SK-N-SH treated with all-trans-retinoic acid at 6 μM for 48 hours (cell line): ENCODE results near the gene RAB11FIP3.
"Not testable (repeated sequence)": the region's sequence is repeated elsewhere in the genome, so short reads cannot be mapped to it uniquely, and the experiment has no call there.

Experiments
- ATAC-seq: fragments of 200-7000 bp; cut with Tn5 transposase; 3 replicates; pipeline ENCODE4 v1.9.1; 2020; ENCODE audit warnings: mild to moderate bottlenecking, moderate library complexity
- ARNTL ChIP-seq: fragments of 450-650 bp; formaldehyde crosslinking; IDR thresholded peaks from 2 replicates; pipeline ENCODE4 v1.5.0; 2020; ENCODE audit warnings: low read depth, mild to moderate bottlenecking, moderate library complexity, borderline replicate concordance
- BACH2 ChIP-seq: fragments of 250-450 bp; sonication (Bioruptor Pico); IDR thresholded peaks from 2 replicates; pipeline ENCODE4 v1.9.0; 2021; ENCODE audit warnings: mild to moderate bottlenecking, borderline replicate concordance
- CSDC2 ChIP-seq: fragments of 250-450 bp; sonication (Bioruptor Pico); IDR thresholded peaks from 2 replicates; pipeline ENCODE4 v1.5.0; 2020; ENCODE audit warnings: mild to moderate bottlenecking, moderate library complexity
- ESRRG ChIP-seq: fragments of 250-450 bp; sonication (Bioruptor Pico); IDR thresholded peaks from 2 replicates; pipeline ENCODE4 v1.6.1; 2021; ENCODE audit warnings: mild to moderate bottlenecking
- GLIS3 ChIP-seq: fragments of 250-450 bp; sonication (Bioruptor Pico); IDR thresholded peaks from 2 replicates; pipeline ENCODE4 v1.5.0; 2020; ENCODE audit warnings: mild to moderate bottlenecking, moderate library complexity
- ISL1 ChIP-seq: fragments of 250-450 bp; sonication (Bioruptor Pico); IDR thresholded peaks from 2 replicates; pipeline ENCODE4 v2.1.2; 2022; ENCODE audit warnings: mild to moderate bottlenecking, moderate library complexity
- OSR1 ChIP-seq: fragments of 250-450 bp; sonication (Bioruptor Pico); IDR thresholded peaks from 2 replicates; pipeline ENCODE4 v1.8.0; 2022; ENCODE audit warnings: moderate library complexity, mild to moderate bottlenecking, inconsistent platforms
- PPARA ChIP-seq: fragments of 250-450 bp; sonication (Bioruptor Pico); IDR thresholded peaks from 2 replicates; pipeline ENCODE4 v1.5.0; 2020; ENCODE audit warnings: mild to moderate bottlenecking, borderline replicate concordance
- RARB ChIP-seq: fragments of 250-450 bp; sonication (Bioruptor Pico); IDR thresholded peaks from 2 replicates; pipeline ENCODE4 v1.8.0; 2021; ENCODE audit warnings: mild to moderate bottlenecking, moderate library complexity
- SNAI2 ChIP-seq: fragments of 250-450 bp; sonication (Bioruptor Pico); IDR thresholded peaks from 2 replicates; pipeline ENCODE4 v1.5.0; 2020; ENCODE audit warnings: mild to moderate bottlenecking, moderate library complexity
- TCF4 ChIP-seq: fragments of 250-450 bp; sonication (Bioruptor Pico); IDR thresholded peaks from 2 replicates; pipeline ENCODE4 v1.8.0; 2021; ENCODE audit warnings: mild to moderate bottlenecking, moderate library complexity, borderline replicate concordance
- TOX ChIP-seq: fragments of 250-450 bp; sonication (Bioruptor Pico); IDR thresholded peaks from 2 replicates; pipeline ENCODE4 v1.8.0; 2021; ENCODE audit warnings: mild to moderate bottlenecking, moderate library complexity, borderline replicate concordance
- ZC3H10 ChIP-seq: fragments of 250-450 bp; sonication (Bioruptor Pico); IDR thresholded peaks from 2 replicates; pipeline ENCODE4 v1.5.1; 2021; ENCODE audit warnings: mild to moderate bottlenecking, moderate library complexity
- ZFP3 ChIP-seq: fragments of 250-450 bp; sonication (Bioruptor Pico); IDR thresholded peaks from 2 replicates; pipeline ENCODE4 v1.5.0; 2020; ENCODE audit warnings: mild to moderate bottlenecking, moderate library complexity
- ZNF565 ChIP-seq: fragments of 450-650 bp; formaldehyde crosslinking; conservative IDR thresholded peaks from 2 replicates; pipeline ENCODE4 v1.5.0; 2020; ENCODE audit warnings: low read depth, mild to moderate bottlenecking, moderate library complexity
- ZNF70 ChIP-seq: fragments of 450-650 bp; formaldehyde crosslinking; IDR thresholded peaks from 2 replicates; pipeline ENCODE4 v1.5.0; 2020; ENCODE audit warnings: mild to moderate bottlenecking, moderate library complexity
- ZNF8 ChIP-seq: fragments of 450-650 bp; formaldehyde crosslinking; IDR thresholded peaks from 2 replicates; pipeline ENCODE4 v1.5.0; 2020; ENCODE audit warnings: mild to moderate bottlenecking, moderate library complexity
- TF ChIP-seq, protein P1 (sequence below): fragments of 250-450 bp; sonication (Bioruptor Pico); IDR thresholded peaks from 2 replicates; pipeline ENCODE4 v1.5.1; 2020; ENCODE audit warnings: low read depth, mild to moderate bottlenecking, moderate library complexity
- TF ChIP-seq, protein P2 (sequence below): fragments of 250-450 bp; sonication (Bioruptor Pico); IDR thresholded peaks from 2 replicates; pipeline ENCODE4 v1.5.1; 2021; ENCODE audit warnings: mild to moderate bottlenecking, moderate library complexity
- TF ChIP-seq, protein P3 (sequence below): fragments of 250-450 bp; sonication (Bioruptor Pico); IDR thresholded peaks from 2 replicates; pipeline ENCODE4 v1.8.0; 2020; ENCODE audit warnings: mild to moderate bottlenecking, moderate library complexity, borderline replicate concordance
- TF ChIP-seq, protein P4 (sequence below): fragments of 250-450 bp; sonication (Bioruptor Pico); IDR thresholded peaks from 2 replicates; pipeline ENCODE4 v1.5.0; 2020; ENCODE audit warnings: mild to moderate bottlenecking, moderate library complexity

RAB11FIP3 gene

DNA sequence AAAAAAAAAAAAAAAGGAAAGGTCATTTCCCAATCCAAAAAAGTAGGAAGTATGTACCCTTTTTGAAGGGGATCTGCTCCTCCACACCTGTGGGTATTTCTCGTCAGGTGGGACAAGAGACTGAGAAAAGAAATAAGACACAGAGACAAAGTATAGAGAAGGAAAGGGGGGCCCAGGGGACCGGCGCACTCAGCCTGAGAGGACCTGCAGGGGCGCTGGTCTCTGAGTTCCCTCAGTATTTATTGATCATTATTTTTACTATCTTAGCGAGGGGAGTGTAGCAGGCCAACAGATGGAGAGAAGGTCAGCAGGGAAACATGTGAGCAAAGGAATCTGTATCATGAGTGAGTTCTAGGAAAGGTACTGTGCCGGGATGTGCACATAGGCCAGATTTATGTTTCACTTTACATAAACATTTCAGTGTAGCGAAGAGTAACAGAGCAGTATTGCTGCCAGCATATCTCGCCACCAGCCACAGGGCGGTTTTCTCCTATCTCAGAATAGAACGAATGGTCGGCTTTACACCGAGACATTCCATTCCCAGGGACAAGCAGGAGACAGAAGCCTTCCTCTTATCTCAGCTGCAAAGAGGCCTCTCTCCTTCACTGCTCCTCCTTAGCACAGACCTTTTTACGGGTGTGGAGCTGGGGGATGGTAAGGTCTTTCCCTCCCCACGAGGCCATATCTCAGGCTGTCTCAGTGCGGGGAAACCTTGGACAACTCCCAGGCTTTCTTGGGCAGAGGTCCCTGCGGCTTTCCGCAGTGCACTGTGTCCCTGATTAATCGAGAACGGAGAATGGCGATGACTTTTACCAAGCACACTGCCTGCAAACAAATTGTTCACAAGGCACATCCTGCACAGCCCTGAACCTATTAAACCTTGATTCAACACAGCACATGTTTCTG is 37.4 kb upstream of the RAB11FIP3 start:
- not testable (repeated sequence) for ATAC-seq

DNA sequence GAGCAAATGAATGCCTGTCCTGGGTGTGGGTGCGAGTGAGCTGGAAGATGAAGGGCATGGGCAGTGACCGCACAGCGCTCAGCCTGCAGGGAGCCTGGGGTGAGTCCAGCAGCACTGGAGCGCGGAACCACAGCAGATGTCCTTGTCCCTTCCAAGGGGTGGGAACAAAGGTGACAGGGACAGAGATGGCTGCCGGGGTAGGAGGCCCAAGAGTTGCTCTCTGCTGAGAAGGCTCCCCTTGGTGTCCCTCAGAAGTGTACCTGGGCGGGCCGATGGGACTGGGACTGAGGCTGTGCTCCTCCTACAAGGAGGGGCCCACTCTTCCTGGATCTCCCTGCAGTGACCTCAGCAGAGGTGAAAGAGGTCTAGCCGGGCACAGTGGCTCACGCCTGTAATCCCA is 36.1 kb upstream of the RAB11FIP3 start:
- TF ChIP-seq TCF4 (CRISPR knock-in tag): no peak
- no peak for TF ChIP-seq SNAI2 (CRISPR knock-in tag)
- TF ChIP-seq, protein P1, sequence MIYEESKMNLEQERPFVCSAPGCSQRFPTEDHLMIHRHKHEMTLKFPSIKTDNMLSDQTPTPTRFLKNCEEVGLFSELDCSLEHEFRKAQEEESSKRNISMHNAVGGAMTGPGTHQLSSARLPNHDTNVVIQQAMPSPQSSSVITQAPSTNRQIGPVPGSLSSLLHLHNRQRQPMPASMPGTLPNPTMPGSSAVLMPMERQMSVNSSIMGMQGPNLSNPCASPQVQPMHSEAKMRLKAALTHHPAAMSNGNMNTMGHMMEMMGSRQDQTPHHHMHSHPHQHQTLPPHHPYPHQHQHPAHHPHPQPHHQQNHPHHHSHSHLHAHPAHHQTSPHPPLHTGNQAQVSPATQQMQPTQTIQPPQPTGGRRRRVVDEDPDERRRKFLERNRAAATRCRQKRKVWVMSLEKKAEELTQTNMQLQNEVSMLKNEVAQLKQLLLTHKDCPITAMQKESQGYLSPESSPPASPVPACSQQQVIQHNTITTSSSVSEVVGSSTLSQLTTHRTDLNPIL: no peak
- no peak for TF ChIP-seq TOX
- TF ChIP-seq, protein P2, sequence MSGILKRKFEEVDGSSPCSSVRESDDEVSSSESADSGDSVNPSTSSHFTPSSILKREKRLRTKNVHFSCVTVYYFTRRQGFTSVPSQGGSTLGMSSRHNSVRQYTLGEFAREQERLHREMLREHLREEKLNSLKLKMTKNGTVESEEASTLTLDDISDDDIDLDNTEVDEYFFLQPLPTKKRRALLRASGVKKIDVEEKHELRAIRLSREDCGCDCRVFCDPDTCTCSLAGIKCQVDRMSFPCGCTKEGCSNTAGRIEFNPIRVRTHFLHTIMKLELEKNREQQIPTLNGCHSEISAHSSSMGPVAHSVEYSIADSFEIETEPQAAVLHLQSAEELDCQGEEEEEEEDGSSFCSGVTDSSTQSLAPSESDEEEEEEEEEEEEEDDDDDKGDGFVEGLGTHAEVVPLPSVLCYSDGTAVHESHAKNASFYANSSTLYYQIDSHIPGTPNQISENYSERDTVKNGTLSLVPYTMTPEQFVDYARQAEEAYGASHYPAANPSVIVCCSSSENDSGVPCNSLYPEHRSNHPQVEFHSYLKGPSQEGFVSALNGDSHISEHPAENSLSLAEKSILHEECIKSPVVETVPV: no peak
- TF ChIP-seq ZC3H10 (CRISPR knock-in tag): no peak
- no peak for TF ChIP-seq ZFP3 (CRISPR knock-in tag)
- no peak for TF ChIP-seq CSDC2
- no peak for TF ChIP-seq RARB (CRISPR knock-in tag)
- no peak for TF ChIP-seq ZNF70 (CRISPR knock-in tag)
- TF ChIP-seq, protein P3, sequence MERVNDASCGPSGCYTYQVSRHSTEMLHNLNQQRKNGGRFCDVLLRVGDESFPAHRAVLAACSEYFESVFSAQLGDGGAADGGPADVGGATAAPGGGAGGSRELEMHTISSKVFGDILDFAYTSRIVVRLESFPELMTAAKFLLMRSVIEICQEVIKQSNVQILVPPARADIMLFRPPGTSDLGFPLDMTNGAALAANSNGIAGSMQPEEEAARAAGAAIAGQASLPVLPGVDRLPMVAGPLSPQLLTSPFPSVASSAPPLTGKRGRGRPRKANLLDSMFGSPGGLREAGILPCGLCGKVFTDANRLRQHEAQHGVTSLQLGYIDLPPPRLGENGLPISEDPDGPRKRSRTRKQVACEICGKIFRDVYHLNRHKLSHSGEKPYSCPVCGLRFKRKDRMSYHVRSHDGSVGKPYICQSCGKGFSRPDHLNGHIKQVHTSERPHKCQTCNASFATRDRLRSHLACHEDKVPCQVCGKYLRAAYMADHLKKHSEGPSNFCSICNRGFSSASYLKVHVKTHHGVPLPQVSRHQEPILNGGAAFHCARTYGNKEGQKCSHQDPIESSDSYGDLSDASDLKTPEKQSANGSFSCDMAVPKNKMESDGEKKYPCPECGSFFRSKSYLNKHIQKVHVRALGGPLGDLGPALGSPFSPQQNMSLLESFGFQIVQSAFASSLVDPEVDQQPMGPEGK (CRISPR knock-in tag): no peak
- TF ChIP-seq ISL1: no peak
- TF ChIP-seq ZNF565 (CRISPR knock-in tag): no peak
- TF ChIP-seq, all 23 proteins: peak for 0
- no peak for ATAC-seq

DNA sequence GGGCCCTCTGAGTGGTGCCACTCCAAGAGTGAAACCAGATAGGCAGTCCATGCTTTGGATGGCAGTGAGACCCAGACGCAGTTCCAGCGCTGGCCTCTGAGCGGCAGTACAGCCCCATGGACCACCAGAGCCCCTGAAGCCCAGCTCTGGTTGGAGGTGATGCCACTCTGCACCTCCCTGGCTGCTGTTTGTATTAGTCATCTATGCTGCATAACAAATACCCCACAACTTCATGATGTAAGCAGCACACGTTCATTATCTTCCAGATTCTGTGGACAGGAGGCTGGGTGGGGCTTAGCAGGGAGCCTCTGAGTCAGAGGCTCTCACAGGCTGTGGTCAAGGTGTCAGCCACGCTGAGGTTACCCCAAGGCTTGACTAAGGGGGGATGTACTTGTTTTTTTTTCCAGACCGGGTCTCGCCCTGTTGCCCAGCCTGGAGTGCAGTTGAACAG is 33.5 kb upstream of the RAB11FIP3 start:
- no peak for TF ChIP-seq ZNF565 (CRISPR knock-in tag)
- no peak for TF ChIP-seq CSDC2
- TF ChIP-seq, protein P4, sequence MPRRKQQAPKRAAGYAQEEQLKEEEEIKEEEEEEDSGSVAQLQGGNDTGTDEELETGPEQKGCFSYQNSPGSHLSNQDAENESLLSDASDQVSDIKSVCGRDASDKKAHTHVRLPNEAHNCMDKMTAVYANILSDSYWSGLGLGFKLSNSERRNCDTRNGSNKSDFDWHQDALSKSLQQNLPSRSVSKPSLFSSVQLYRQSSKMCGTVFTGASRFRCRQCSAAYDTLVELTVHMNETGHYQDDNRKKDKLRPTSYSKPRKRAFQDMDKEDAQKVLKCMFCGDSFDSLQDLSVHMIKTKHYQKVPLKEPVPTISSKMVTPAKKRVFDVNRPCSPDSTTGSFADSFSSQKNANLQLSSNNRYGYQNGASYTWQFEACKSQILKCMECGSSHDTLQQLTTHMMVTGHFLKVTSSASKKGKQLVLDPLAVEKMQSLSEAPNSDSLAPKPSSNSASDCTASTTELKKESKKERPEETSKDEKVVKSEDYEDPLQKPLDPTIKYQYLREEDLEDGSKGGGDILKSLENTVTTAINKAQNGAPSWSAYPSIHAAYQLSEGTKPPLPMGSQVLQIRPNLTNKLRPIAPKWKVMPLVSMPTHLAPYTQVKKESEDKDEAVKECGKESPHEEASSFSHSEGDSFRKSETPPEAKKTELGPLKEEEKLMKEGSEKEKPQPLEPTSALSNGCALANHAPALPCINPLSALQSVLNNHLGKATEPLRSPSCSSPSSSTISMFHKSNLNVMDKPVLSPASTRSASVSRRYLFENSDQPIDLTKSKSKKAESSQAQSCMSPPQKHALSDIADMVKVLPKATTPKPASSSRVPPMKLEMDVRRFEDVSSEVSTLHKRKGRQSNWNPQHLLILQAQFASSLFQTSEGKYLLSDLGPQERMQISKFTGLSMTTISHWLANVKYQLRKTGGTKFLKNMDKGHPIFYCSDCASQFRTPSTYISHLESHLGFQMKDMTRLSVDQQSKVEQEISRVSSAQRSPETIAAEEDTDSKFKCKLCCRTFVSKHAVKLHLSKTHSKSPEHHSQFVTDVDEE (CRISPR knock-in tag): no peak
- TF ChIP-seq, protein P3 (CRISPR knock-in tag): no peak
- TF ChIP-seq GLIS3: no peak
- TF ChIP-seq ESRRG (CRISPR knock-in tag): no peak
- no peak for TF ChIP-seq ZFP3 (CRISPR knock-in tag)
- no peak for TF ChIP-seq OSR1 (CRISPR knock-in tag)
- ATAC-seq: peak; percentile 76

DNA sequence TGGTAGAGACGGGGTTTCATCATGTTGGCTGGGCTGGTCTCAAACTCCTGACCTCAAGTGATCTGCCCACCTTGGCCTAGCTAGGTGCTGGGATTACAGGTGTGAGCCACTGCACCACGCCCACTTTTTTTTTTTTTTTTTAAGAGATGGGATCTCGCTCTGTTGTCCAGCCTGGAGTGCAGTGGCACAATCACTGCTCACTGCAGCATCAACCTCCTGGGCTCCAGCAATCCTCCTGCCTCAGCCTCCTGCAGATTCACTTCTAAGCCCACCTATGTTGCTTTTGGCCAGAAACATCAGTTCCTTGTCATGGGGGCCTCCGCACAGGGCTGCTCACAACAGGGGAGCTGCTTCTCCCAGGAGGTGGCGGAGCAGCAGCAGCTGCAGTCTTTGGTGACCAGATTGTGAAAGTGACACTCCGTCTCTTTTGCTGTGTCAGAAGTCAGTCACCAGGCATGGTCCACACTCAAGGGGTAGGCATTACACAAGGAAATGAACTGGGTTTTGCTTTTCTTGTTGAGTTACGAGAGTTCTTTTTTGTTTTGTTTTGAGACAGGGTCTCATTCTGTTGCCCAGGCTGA is 32.9 kb upstream of the RAB11FIP3 start:
- no peak for ATAC-seq
- no peak for TF ChIP-seq BACH2
- TF ChIP-seq ARNTL (CRISPR knock-in tag): no peak
- TF ChIP-seq CSDC2: no peak
- TF ChIP-seq ISL1: no peak
- no peak for TF ChIP-seq ZNF70 (CRISPR knock-in tag)
- no peak for TF ChIP-seq ZNF565 (CRISPR knock-in tag)
- no peak for TF ChIP-seq PPARA
- no peak for TF ChIP-seq ZNF8 (CRISPR knock-in tag)
- TF ChIP-seq, protein P2: no peak
- no peak for TF ChIP-seq OSR1 (CRISPR knock-in tag)
- TF ChIP-seq ESRRG (CRISPR knock-in tag): no peak
- TF ChIP-seq RARB (CRISPR knock-in tag): no peak
- TF ChIP-seq ZC3H10 (CRISPR knock-in tag): no peak
- TF ChIP-seq, protein P1: no peak
